ENCODE results near the gene ERGIC3.

ERGIC3 gene

DNA sequence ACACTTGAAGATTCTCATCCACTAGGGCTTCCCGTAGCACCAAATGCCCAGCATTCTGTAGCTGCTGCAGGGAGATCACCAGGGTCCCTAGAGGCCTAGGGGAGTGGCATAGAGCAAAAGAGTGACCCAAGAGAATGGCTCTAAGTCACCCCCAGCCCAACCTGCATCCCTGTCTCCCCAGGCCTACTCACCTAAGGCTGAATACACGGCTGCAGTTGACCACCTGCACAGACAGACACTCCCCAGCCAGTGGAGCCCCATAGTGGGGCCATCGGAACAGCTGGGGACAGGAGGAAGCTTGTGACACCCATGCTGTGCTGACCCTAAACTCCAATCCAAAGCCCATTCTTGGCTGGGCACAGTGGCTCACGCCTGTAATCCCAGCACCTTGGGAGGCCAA, 64.2 kb downstream of the ERGIC3 start:
- TF ChIP-seq, protein P1, sequence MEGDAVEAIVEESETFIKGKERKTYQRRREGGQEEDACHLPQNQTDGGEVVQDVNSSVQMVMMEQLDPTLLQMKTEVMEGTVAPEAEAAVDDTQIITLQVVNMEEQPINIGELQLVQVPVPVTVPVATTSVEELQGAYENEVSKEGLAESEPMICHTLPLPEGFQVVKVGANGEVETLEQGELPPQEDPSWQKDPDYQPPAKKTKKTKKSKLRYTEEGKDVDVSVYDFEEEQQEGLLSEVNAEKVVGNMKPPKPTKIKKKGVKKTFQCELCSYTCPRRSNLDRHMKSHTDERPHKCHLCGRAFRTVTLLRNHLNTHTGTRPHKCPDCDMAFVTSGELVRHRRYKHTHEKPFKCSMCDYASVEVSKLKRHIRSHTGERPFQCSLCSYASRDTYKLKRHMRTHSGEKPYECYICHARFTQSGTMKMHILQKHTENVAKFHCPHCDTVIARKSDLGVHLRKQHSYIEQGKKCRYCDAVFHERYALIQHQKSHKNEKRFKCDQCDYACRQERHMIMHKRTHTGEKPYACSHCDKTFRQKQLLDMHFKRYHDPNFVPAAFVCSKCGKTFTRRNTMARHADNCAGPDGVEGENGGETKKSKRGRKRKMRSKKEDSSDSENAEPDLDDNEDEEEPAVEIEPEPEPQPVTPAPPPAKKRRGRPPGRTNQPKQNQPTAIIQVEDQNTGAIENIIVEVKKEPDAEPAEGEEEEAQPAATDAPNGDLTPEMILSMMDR (conservative IDR thresholded peaks at IDR 0.05; ENCODE audit: low read depth, low read length): no peak
- DNase-seq (ENCODE audit: low read depth): no peak
- H3K4me3 ChIP-seq (ENCODE audit: low read length): no peak overlapping the region
